GM13976 (cell line): ENCODE measurements around the gene YBX2.
"Not testable (repeated sequence)": the region's sequence is repeated elsewhere in the genome, so short reads cannot be mapped to it uniquely, and the experiment has no call there.

ENCODE experiments used
- DNase-seq: peaks from one replicate; pipeline ENCODE4 v3.0.0; 2012; ENCODE audit warnings: low spot score
- in situ Hi-C: fragments of 300-500 bp; cut with MboI; formaldehyde crosslinking; loops from one replicate; pipeline ENCODE4 v1.12.0; 2022; ENCODE audit warnings: low sequenced_read_pairs, mixed read lengths, inconsistent platforms; ENCODE audit not compliant: unreplicated experiment
- TF ChIP-seq, protein P1 (sequence below): IDR thresholded peaks from 2 replicates; pipeline ENCODE4 v1.5.1; 2012; ENCODE audit warnings: borderline replicate concordance, mild to moderate bottlenecking; ENCODE audit not compliant: insufficient read depth; ENCODE audit errors: extremely low read depth, missing control alignments, control extremely low read depth

Gene YBX2

DNA sequence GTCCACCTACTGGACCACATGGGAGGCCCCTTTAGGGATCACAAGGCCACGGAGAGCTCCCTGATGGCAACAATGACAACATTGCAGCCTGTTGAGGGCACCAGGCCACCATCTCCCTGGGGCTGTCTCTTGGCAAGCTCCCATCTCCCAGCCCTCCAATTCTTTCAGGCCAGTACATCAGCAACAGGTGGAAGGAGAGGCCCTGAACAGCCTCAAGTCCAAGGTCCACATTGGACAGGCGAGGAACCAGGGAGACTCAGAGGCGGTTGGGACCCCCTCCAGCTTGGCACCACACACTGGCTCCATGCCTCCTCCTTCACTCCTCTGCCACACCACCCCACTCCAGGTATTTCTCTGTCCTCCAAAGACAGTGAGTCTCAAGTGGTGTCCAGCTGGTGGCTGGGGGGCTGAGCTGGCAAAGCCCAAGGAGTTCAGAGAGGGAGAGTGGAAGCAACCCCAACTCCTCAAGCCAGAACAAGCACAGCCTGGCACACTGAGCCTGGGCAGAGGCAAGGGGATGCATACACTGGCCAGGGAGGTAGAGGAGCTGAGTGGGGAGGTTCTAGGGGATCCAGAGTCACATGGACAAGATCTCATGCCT, 40.6 kb upstream of the YBX2 start:
- TF ChIP-seq, protein P1, sequence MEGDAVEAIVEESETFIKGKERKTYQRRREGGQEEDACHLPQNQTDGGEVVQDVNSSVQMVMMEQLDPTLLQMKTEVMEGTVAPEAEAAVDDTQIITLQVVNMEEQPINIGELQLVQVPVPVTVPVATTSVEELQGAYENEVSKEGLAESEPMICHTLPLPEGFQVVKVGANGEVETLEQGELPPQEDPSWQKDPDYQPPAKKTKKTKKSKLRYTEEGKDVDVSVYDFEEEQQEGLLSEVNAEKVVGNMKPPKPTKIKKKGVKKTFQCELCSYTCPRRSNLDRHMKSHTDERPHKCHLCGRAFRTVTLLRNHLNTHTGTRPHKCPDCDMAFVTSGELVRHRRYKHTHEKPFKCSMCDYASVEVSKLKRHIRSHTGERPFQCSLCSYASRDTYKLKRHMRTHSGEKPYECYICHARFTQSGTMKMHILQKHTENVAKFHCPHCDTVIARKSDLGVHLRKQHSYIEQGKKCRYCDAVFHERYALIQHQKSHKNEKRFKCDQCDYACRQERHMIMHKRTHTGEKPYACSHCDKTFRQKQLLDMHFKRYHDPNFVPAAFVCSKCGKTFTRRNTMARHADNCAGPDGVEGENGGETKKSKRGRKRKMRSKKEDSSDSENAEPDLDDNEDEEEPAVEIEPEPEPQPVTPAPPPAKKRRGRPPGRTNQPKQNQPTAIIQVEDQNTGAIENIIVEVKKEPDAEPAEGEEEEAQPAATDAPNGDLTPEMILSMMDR = no peak
- DNase-seq = no peak
- in situ Hi-C loops = no loop called here

GRCh38 chr17:7332600-7333069, 38.2 kb upstream of the YBX2 start:
- in situ Hi-C loops, DNase-seq: not testable (repeated sequence)

DNA sequence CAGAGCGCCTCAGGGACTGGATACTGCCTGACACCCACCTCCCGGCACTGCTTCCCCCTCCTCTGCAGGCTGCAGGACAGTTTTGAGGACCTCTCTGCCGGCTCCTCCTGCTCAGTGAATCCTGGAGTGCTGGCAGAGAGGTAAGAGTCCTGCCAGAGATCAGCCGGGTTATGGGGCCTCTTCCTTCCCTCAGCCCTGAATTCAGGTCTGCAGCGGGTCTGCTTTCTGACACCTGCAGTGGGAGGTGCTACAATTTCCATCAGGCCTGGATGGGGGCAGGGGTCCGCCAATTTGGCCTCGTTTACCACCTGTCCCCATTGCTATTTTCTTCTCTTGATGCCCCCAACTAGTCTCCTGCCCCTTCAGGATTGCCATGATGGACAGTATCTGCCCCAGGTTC, 37.7 kb upstream of the YBX2 start:
- in situ Hi-C loops = no loop called here
- DNase-seq = no peak
- TF ChIP-seq, protein P1 = no peak

- DNase-seq = no peak
- in situ Hi-C loops = no loop called here
- TF ChIP-seq, protein P1 = no peak
Measured at GRCh38 chr17:7330638-7331015, 36.2 kb upstream of the YBX2 start.

DNA sequence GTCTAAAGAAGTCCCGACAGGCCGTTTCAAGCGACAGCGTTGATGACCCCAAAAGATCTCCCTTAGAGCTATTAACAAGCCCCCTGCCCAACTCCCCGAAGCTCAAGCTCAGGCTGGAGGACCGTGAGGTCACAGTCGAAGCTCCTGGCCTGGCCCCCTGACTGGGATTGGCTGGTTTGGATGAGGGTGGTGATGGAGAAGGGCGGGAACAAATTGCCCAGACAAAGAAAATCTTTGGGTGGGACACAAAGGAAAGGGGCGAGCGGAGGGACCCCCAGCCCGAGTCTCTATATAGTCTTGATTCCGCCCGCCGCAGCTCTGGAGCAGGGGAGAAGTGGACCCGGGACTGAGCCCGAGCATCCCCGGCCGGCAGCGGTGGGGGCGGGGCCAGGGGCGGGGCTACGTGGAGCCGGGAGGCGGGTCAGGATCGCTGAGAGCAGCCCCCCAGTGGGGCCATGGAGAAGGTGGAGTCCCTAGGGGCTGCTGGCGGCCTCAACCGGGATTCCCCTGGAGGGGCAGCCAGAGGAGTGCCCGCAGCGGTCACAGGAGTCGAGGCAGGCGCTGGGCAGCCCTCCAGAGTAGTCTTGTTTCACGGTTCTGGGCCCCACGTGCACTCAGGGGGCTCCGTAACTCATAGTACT, 35.7 kb upstream of the YBX2 start:
- DNase-seq = peak; percentile 91
- in situ Hi-C loops = no loop called here
- TF ChIP-seq, protein P1 = no peak

DNA sequence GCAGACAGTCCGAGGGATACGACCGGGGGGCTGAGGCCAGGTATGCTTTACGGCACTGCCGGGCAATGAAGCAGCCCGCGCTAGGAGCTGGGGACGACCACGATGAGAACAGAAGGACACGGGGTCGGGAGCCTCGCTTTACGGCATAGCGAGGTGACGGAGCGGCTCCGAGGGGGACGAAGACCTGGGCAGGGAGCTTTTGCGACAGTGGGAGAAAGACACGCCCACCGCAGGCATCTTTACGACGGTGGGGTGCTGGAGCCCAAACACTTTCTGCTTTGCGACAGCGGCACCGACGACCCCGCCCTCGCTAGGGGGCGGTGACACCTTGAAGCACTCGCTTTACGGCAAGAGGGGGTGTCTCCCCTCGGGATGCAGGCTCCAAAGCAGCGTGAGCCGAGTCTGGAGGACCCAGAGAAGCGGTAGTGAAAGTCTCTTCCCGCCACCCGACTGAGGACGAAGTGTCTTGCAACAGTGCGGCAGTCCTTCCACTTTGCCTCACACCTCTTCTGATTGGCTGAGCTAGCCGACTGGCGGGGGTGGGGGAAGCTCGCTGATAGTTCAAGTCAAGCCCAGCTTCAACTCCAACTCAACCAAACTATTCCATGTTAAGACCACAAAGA, 35.0 kb upstream of the YBX2 start:
- peak; percentile 96 for DNase-seq
- in situ Hi-C loops = no loop called here

DNA sequence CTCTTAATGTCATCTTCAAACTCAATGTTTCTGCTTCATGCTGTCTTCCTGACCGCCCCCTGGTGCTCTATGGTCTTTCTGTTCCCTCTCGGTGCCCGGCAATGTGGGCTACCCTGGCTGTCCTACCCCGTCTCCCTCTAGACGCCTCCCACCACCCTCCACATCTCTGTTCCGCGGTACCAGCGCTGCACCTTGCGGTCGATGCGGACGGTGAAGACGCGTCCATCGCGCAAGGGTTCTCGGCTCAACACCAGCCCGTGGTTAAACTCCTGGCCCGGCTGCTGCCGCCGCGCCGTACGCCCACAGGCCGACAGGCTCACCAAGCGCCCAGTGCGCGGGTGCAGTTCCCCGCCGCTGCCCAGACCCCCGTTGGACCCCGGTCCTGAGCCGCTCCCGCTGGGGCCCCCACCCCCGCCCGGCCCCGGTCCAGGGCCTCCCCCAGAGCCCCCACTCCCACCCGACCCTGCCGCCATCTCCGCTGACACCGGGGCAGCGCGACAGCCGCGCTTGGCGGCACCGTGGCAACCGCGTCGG, 34.5 kb upstream of the YBX2 start, which contains the start of gene NEURL4:
NEURL4 (minus strand) TSS at position 496 of the 534 bp plus-strand sequence; CDS start at position 473, 23 bp downstream.
- in situ Hi-C loops = no loop called here
- TF ChIP-seq, protein P1 = no peak
- no peak for DNase-seq

More for the DNA sequence above, 35.0 kb upstream of the YBX2 start:
- TF ChIP-seq, protein P1 = no peak
